Left cardiac atrium (tissue), 4 donors: Measurements from ENCODE around the gene SIRPD. TPM values are rescaled to one million over a fixed set of nuclear protein-coding genes. Genes with fewer than 3 reads are reported as not detected.
"Not testable (repeated sequence)": the region's sequence is repeated elsewhere in the genome, so short reads cannot be mapped to it uniquely, and the experiment has no call there.

Experiments used
- ATAC-seq, 2 donors: fragments of 200-7000 bp; cut with Tn5 transposase; one replicate each; pipeline ENCODE4 v1.9.1; 2020; ENCODE audit warnings: mild to moderate bottlenecking in 2 of 2, moderate library complexity in 2 of 2
- DNase-seq: peaks from one replicate; pipeline ENCODE4 v3.0.0-alpha.2; 2020
- intact Hi-C, 2 donors: fragments of 100-400 bp; cut with DNase I; formaldehyde crosslinking; loops; one replicate each; pipeline versions ENCODE4 v1.14.1 to v1.15.1; 2022 to 2023
- long read RNA-seq: library from polyadenylated mRNA; unstranded; transcript quantifications from one replicate; pipeline ENCODE4 v2.0.0, GENCODE V29; 2021
- total RNA-seq, 2 donors: library from RNA; stranded (reverse); fragmentation: NEBNext Ultra II Directional; extraction: Animal tissue kit (Norgen Biotek cat#: 25700); gene quantifications; one replicate each; pipeline ENCODE4 v1.2.1, GENCODE V29; 2021
- donor health status: DM: no; HTN: yes; CAD: no.
- donor health status: DM: no; HTN: yes; CAD: no; lungs with severe emphysema.
- donor health status: DM: yes; HTN: yes; CAD: no.
- donor health status: Dilated cardiomyopathy.

Gene SIRPD
- total RNA-seq: not detected
- long read RNA-seq: 0 reads

GRCh38 chr20:1557605-1558004 is at the start of gene SIRPD:
Gene SIRPD, minus strand, starts transcription at chr20:1557705. Its CDS starts 52 bp downstream, at chr20:1557653.
- DNase-seq (no peak), ATAC-seq (no peak)
- intact Hi-C loops: no loop called here

GRCh38 chr20:1600736-1601135 is 43.2 kb upstream of the SIRPD start:
- intact Hi-C loops: no loop called here
- no peak for ATAC-seq
- DNase-seq: no peak

- ATAC-seq (no peak), DNase-seq (no peak)
- intact Hi-C loops: no loop called here
Measured at GRCh38 chr20:1595333-1595732, 37.8 kb upstream of the SIRPD start.

GRCh38 chr20:1588533-1589460 is 31.3 kb upstream of the SIRPD start:
- ATAC-seq (peak in 1 of 2 donors; percentile 53), DNase-seq (no peak)
- intact Hi-C loops: no loop called here

GRCh38 chr20:1587781-1588532 is 30.5 kb upstream of the SIRPD start:
- DNase-seq (no peak), ATAC-seq (no peak)
- intact Hi-C loops: no loop called here

- ATAC-seq (no peak), DNase-seq (no peak)
- intact Hi-C loops: no loop called here
Measured at GRCh38 chr20:1579488-1579887, 22.0 kb upstream of the SIRPD start.

GRCh38 chr20:1577906-1578305 is 20.4 kb upstream of the SIRPD start:
- DNase-seq (no peak), ATAC-seq (no peak)
- intact Hi-C loops: no loop called here

GRCh38 chr20:1577313-1577712 is 19.8 kb upstream of the SIRPD start:
- DNase-seq, intact Hi-C loops, ATAC-seq: not testable (repeated sequence)

- ATAC-seq (no peak), DNase-seq (no peak)
- intact Hi-C loops: no loop called here
Measured at GRCh38 chr20:1576641-1577040, 19.1 kb upstream of the SIRPD start.

- intact Hi-C loops, DNase-seq, ATAC-seq: not testable (repeated sequence)
Measured at GRCh38 chr20:1576003-1576402, 18.5 kb upstream of the SIRPD start.

- ATAC-seq, DNase-seq, intact Hi-C loops: not testable (repeated sequence)
Measured at GRCh38 chr20:1571583-1571982, 14.1 kb upstream of the SIRPD start.

- DNase-seq (no peak), ATAC-seq (no peak)
- intact Hi-C loops: no loop called here
Measured at GRCh38 chr20:1569415-1569881, 11.9 kb upstream of the SIRPD start.

- intact Hi-C loops: no loop called here
- no peak for ATAC-seq
- no peak for DNase-seq
Measured at GRCh38 chr20:1568163-1568490, 10.6 kb upstream of the SIRPD start.

GRCh38 chr20:1567392-1568162 is 10.1 kb upstream of the SIRPD start:
- DNase-seq (no peak), ATAC-seq (peak in 1 of 2 donors; percentile 32)
- intact Hi-C loops: no loop called here

- no peak for ATAC-seq
- intact Hi-C loops: no loop called here
Measured at GRCh38 chr20:1566701-1567100, 9.2 kb upstream of the SIRPD start.

GRCh38 chr20:1565461-1565860 is 8.0 kb upstream of the SIRPD start:
- ATAC-seq (no peak), DNase-seq (no peak)
- intact Hi-C loops: no loop called here

More at GRCh38 chr20:1566701-1567100, 9.2 kb upstream of the SIRPD start:
- DNase-seq: no peak

- intact Hi-C loops: no loop called here
- no peak for DNase-seq
- no peak for ATAC-seq
Measured at GRCh38 chr20:1563598-1563997, 6.1 kb upstream of the SIRPD start.

GRCh38 chr20:1562622-1563021 is 5.1 kb upstream of the SIRPD start:
- intact Hi-C loops: no loop called here

GRCh38 chr20:1561350-1561749 is 3.8 kb upstream of the SIRPD start:
- ATAC-seq: no peak
- no peak for DNase-seq
- intact Hi-C loops: no loop called here

More at GRCh38 chr20:1562622-1563021, 5.1 kb upstream of the SIRPD start:
- no peak for DNase-seq
- ATAC-seq: peak in 1 of 2 donors; percentile 21
